Stimulated activated CD8-positive, alpha-beta memory T cell treated with anti-CD3 and anti-CD28 coated beads, Interleukin-2, amount 100 ng/mL, for 48 hours (primary cell): ENCODE results near the gene NINL.
A peak's percentile ranks its signal among the peaks of the same experiment; 100 is the strongest.

Experiments
- DNase-seq, 2 donors: peaks; one replicate each; pipeline ENCODE4 v3.0.0-alpha.2; 2020; ENCODE audit warnings: low read depth in 2 of 2

The NINL gene

DNA sequence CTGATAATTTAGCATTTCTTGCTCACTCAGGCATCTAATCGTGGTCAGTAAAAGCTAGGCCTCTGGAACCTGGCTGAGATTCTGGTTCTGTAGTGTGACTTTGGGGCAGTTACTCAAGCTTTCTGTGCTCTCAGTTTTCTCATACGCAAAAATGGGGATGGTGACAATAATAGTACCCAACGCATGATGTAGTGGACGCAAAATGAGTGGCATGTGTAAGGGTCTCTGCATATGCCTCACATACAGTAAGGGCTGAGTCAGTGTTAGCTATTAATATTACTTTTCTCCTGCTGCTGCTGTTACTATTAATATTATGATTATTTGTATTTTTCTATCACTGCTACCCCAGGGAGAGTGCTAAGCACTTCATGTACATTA lies 177.2 kb downstream of the NINL start:
- DNase-seq = no peak

DNA sequence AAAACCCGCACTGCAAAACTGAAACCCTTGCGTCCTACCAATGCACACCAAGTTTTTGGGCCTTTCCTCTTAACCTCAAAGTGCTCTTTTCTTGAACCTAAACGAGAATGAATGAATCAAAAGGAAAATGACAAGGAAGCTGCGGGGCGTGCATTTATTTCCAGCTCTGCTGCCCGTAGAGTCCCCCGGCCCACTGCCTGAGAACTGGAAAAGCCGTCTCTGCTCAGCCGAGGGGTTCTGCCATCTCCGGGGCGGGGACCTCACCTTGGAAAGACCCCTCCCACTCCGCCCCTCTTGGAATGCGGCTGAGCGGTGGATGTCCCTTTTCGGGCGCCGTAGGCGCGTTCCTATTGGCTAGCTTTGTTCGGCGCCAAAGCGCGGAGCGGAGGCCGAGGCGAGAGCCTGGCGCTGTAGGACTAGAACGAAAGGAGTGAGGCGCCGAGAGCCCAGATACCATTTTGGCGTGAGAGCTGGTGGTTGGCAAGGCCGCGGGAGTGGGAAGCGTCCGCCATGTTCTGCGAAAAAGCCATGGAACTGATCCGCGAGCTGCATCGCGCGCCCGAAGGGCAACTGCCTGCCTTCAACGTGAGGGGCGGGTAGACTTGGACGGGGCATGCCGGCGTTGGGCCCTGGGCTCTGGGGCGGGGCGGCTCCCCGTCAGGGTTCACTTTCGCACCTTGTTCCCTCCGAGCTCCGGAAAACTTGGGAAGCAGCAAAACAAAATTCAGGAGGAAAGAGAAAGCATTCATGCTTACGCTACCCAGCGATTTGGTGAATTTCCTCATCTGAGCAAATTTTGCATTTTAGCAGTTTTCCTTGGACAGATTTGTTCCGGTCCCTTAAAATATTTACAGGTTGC lies 177.8 kb downstream of the NINL start, which contains the start of gene GINS1:
TSS of gene GINS1 (plus strand) at position 363 of the 859 bp plus-strand sequence. CDS start at position 511, 148 bp downstream.
- DNase-seq = peak; percentile 72 to 82
